BE2C (cell line): ENCODE measurements around the gene QPCTL.
A peak's percentile ranks its signal among the peaks of the same experiment; 100 is the strongest.

Experiments
- DNase-seq: peaks from one replicate; pipeline ENCODE4 v3.0.0-alpha.2; 2020
- H3K27me3 ChIP-seq: fragments of 250-450 bp; sonication (Bioruptor Pico); 2 replicates; pipeline ENCODE4 v1.5.1; 2020; ENCODE audit warnings: mild to moderate bottlenecking
- H3K36me3 ChIP-seq: fragments of 250-450 bp; sonication (Bioruptor Pico); 2 replicates; pipeline ENCODE4 v1.5.1; 2020; ENCODE audit warnings: mild to moderate bottlenecking
- H3K4me1 ChIP-seq: fragments of 250-450 bp; sonication (Bioruptor Pico); 2 replicates; pipeline ENCODE4 v1.5.1; 2020
- H3K4me3 ChIP-seq: 2 replicates; pipeline ENCODE4 v1.5.1; 2011; ENCODE audit warnings: low read depth, low read length
- H3K9me3 ChIP-seq: fragments of 250-450 bp; sonication (Bioruptor Pico); 2 replicates; pipeline ENCODE4 v1.5.1; 2020
- TF ChIP-seq, protein P1 (sequence below): IDR thresholded peaks from 2 replicates; pipeline ENCODE4 v1.5.1; 2012; ENCODE audit warnings: mild to moderate bottlenecking, low read depth, low read length

QPCTL gene

GRCh38 chr19:45712699-45713067 is 20.2 kb downstream of the QPCTL start:
- no peak for DNase-seq
- Histone ChIP-seq H3K4me1 (no peaks in the 10 kb centered on the region; the same call in 1 of the 2 replicates), H3K9me3 (no peaks in the 10 kb centered on the region), H3K36me3 (peaks cover 18% of the 10 kb centered on the region), H3K4me3 (no peak overlapping the region), H3K27me3 (no peaks in the 10 kb centered on the region)
- TF ChIP-seq, protein P1, sequence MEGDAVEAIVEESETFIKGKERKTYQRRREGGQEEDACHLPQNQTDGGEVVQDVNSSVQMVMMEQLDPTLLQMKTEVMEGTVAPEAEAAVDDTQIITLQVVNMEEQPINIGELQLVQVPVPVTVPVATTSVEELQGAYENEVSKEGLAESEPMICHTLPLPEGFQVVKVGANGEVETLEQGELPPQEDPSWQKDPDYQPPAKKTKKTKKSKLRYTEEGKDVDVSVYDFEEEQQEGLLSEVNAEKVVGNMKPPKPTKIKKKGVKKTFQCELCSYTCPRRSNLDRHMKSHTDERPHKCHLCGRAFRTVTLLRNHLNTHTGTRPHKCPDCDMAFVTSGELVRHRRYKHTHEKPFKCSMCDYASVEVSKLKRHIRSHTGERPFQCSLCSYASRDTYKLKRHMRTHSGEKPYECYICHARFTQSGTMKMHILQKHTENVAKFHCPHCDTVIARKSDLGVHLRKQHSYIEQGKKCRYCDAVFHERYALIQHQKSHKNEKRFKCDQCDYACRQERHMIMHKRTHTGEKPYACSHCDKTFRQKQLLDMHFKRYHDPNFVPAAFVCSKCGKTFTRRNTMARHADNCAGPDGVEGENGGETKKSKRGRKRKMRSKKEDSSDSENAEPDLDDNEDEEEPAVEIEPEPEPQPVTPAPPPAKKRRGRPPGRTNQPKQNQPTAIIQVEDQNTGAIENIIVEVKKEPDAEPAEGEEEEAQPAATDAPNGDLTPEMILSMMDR, result no peak

GRCh38 chr19:45713141-45713540 is 20.7 kb downstream of the QPCTL start:
- Histone ChIP-seq H3K36me3 (peaks cover 17% of the 10 kb centered on the region), H3K4me3 (no peak overlapping the region), H3K27me3 (no peaks in the 10 kb centered on the region), H3K9me3 (no peaks in the 10 kb centered on the region), H3K4me1 (no peaks in the 10 kb centered on the region; the same call in 1 of the 2 replicates)
- no peak for DNase-seq
- TF ChIP-seq, protein P1, result no peak

DNA sequence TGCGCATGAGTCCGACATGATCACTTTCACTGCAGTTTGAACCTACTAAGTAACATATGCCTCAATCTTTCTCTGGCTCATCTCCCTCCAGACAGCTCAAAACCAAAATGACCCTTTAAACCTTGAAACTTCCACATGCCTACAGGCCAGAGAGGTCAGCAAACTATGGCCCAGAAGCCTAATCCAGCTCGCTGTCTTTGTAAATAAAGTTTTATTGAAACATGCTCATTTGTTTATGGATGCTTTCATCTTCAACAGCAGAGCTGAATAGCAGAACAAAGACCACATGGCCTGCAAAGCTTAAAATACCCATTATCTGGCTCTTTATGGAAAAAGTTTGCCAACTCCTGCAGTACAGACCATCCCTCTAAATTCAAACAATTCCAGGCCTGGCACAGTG is 22.7 kb downstream of the QPCTL start:
- Histone ChIP-seq H3K4me1 (no peaks in the 10 kb centered on the region; the same call in 1 of the 2 replicates), H3K27me3 (no peaks in the 10 kb centered on the region), H3K9me3 (no peaks in the 10 kb centered on the region), H3K4me3 (no peak overlapping the region), H3K36me3 (peaks cover 15% of the 10 kb centered on the region)
- TF ChIP-seq, protein P1, result no peak
- DNase-seq, result no peak

DNA sequence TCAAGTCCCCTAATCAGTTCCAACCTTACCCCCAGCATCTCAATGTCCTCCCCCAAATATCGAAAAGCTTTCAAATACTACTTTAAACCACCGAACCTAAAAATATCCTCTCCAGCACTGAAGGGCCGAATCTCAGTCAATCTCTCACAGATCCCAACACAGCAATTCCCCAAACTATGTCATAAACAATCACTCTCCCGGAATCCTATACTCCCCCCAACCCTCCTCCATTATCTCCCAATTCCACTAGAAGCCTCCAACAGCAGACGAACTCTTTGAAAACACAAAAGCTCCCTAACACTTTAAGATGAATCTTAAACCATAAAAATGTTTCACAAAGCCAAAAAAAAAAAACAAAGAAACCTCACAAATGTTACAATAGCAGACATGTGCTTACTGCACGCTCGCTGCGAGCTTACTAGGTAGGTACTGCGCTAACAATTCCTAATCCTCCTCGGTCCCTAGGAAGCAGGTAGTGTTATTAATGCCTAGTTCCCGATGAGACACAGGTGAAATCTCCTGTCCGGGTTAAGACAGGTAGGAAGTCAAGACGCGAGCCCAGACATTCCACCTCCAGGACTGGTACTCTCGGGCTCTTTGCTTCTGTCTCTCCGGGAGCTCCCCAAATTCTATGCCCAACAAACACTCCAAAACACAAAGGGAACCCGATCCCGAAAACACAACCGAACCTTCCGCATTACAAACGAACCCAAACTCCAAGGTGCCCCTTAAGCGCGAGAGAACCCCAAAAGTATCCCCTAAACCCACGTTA is 24.1 kb downstream of the QPCTL start:
- H3K9me3 ChIP-seq, result no peaks in the 10 kb centered on the region
- no peak for DNase-seq
- H3K27me3 ChIP-seq, result no peaks in the 10 kb centered on the region
- peak overlapping the region; percentile 87 for H3K4me3 ChIP-seq
- no peaks in the 10 kb centered on the region; the same call in 1 of the 2 replicates for H3K4me1 ChIP-seq
- H3K36me3 ChIP-seq, result peaks cover 15% of the 10 kb centered on the region
- TF ChIP-seq, protein P1, result no peak

DNA sequence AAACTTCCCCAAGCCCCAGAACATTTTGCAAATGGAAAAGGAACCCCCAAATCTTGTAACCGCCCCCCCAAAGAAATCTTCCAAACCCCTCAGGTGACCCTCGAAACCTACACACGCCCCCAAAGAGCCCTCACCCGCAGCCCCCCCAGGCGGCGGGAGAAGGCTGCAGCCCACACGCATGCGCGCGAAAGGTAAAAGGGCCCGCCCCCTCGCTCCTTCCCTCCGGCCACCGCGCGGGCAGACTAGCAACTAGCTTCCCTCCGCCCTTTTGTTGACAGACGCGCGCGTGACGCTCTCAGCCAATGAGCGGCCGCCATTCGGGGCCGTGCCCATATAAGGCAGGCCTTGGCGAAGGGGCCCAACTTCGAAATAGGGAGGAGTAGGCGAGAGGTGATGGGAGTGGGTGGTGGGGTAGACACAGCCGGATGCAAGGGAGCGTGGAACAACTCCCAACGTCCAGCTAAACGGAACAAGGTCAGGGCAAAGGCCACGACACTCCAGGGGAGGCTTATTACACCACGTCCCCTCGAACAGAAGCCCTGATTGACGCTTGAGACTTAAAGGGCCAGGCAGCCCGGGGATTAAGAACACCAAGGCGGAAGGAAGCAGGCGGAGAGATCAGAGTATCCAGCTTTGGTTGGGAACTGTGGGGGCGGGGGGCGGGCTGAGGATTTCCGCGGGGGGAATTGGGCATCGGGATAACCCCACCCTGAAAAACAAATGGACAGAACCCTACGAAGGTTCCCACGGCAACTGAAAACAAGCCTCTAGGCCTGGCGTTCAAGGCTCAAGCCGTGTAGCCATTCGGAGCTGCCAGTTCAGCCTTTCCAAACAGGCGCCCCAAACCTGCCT is 24.9 kb downstream of the QPCTL start:
- TF ChIP-seq, protein P1, result 0 out of 2 replicates have a peak, but pooled peaks have one; percentile 15
- peak; percentile 99 for DNase-seq
- peak overlapping the region; percentile 87 for H3K4me3 ChIP-seq
- H3K9me3 ChIP-seq, result no peaks in the 10 kb centered on the region
- H3K27me3 ChIP-seq, result no peaks in the 10 kb centered on the region
- no peaks in the 10 kb centered on the region; the same call in 1 of the 2 replicates for H3K4me1 ChIP-seq
- H3K36me3 ChIP-seq, result peaks cover 12% of the 10 kb centered on the region
